UCSD-AML1 (cell line): ENCODE results near the gene TRERF1.

Experiments used
- DNase-seq: peaks from one replicate; lab custom pipeline; 2025; ENCODE audit not compliant: unreplicated experiment; lab: John Stamatoyannopoulos, UW

Gene TRERF1

GRCh38 chr6:42368181-42368580, 83.5 kb downstream of the TRERF1 start:
- no peak for DNase-seq

GRCh38 chr6:42367353-42368011, 84.2 kb downstream of the TRERF1 start:
- DNase-seq: peak; percentile 35

- DNase-seq: no peak
Observed at GRCh38 chr6:42366999-42367352, 84.8 kb downstream of the TRERF1 start.

- DNase-seq: no peak
Observed at GRCh38 chr6:42366011-42366705, 85.6 kb downstream of the TRERF1 start.

- DNase-seq: no peak
Observed at GRCh38 chr6:42365021-42365420, 86.7 kb downstream of the TRERF1 start.

GRCh38 chr6:42363926-42364849, 87.5 kb downstream of the TRERF1 start:
- DNase-seq: no peak

GRCh38 chr6:42361036-42361435, 90.7 kb downstream of the TRERF1 start:
- DNase-seq: no peak

GRCh38 chr6:42359021-42359420, 92.7 kb downstream of the TRERF1 start:
- no peak for DNase-seq

- DNase-seq: no peak
Observed at GRCh38 chr6:42355416-42355815, 96.3 kb downstream of the TRERF1 start.

- DNase-seq: no peak
Observed at GRCh38 chr6:42354702-42355101, 97.0 kb downstream of the TRERF1 start.

- DNase-seq: no peak
Observed at GRCh38 chr6:42352856-42353564, 98.7 kb downstream of the TRERF1 start.

GRCh38 chr6:42350911-42351310, 100.8 kb downstream of the TRERF1 start:
- no peak for DNase-seq

- DNase-seq: no peak
Observed at GRCh38 chr6:42349753-42350511, 101.8 kb downstream of the TRERF1 start.

GRCh38 chr6:42347456-42347855, 104.3 kb downstream of the TRERF1 start:
- no peak for DNase-seq

- no peak for DNase-seq
Observed at GRCh38 chr6:42345696-42346416, 105.9 kb downstream of the TRERF1 start.

- no peak for DNase-seq
Observed at GRCh38 chr6:42344756-42345155, 107.0 kb downstream of the TRERF1 start.

GRCh38 chr6:42341771-42342553, 109.8 kb downstream of the TRERF1 start:
- DNase-seq: no peak

- no peak for DNase-seq
Observed at GRCh38 chr6:42341221-42341620, 110.5 kb downstream of the TRERF1 start.

- DNase-seq: no peak
Observed at GRCh38 chr6:42340511-42340910, 111.2 kb downstream of the TRERF1 start.
